ENCODE measurements around the gene GRID1.

GRID1 gene

GRCh38 chr10:86051586-86051985 is 315.0 kb downstream of the GRID1 start:
- ATAC-seq (ENCODE audit: low read depth) (no peak), DNase-seq (ENCODE audit: low spot score) (no peak)
- Histone ChIP-seq H3K4me3 (ENCODE audit: severe bottlenecking) (no peak overlapping the region), H3K36me3 (ENCODE audit: low read depth) (no peaks in the 10 kb centered on the region), H3K9me3 (ENCODE audit: severe bottlenecking) (no peaks in the 10 kb centered on the region), H3K27ac (ENCODE audit: poor library complexity, severe bottlenecking) (no peak overlapping the region), H3K4me1 (ENCODE audit: insufficient read depth, poor library complexity, severe bottlenecking) (no peaks in the 10 kb centered on the region), H3K27me3 (ENCODE audit: insufficient read depth, poor library complexity, severe bottlenecking) (no peaks in the 10 kb centered on the region)
- TF ChIP-seq CTCF (IDR thresholded peaks at IDR 0.05; ENCODE audit: poor library complexity, severe bottlenecking) = no peak

- Histone ChIP-seq H3K27ac (ENCODE audit: poor library complexity, severe bottlenecking) (no peak overlapping the region), H3K9me3 (ENCODE audit: severe bottlenecking) (no peaks in the 10 kb centered on the region)
Measured at GRCh38 chr10:86049442-86049841, 317.2 kb downstream of the GRID1 start.

GRCh38 chr10:86048973-86049372 is 317.6 kb downstream of the GRID1 start:
- Histone ChIP-seq H3K4me3 (ENCODE audit: severe bottlenecking) (no peak overlapping the region), H3K36me3 (ENCODE audit: low read depth) (no peaks in the 10 kb centered on the region), H3K4me1 (ENCODE audit: insufficient read depth, poor library complexity, severe bottlenecking) (no peaks in the 10 kb centered on the region), H3K27ac (ENCODE audit: poor library complexity, severe bottlenecking) (no peak overlapping the region), H3K27me3 (ENCODE audit: insufficient read depth, poor library complexity, severe bottlenecking) (no peaks in the 10 kb centered on the region), H3K9me3 (ENCODE audit: severe bottlenecking) (no peaks in the 10 kb centered on the region)
- TF ChIP-seq CTCF (IDR thresholded peaks at IDR 0.05; ENCODE audit: poor library complexity, severe bottlenecking) = no peak
- no peak for DNase-seq (ENCODE audit: low spot score)
- ATAC-seq (ENCODE audit: low read depth) = no peak

More at GRCh38 chr10:86049442-86049841, 317.2 kb downstream of the GRID1 start:
- Histone ChIP-seq H3K4me3 (ENCODE audit: severe bottlenecking) (no peak overlapping the region), H3K36me3 (ENCODE audit: low read depth) (no peaks in the 10 kb centered on the region), H3K4me1 (ENCODE audit: insufficient read depth, poor library complexity, severe bottlenecking) (no peaks in the 10 kb centered on the region), H3K27me3 (ENCODE audit: insufficient read depth, poor library complexity, severe bottlenecking) (no peaks in the 10 kb centered on the region)
- ATAC-seq (ENCODE audit: low read depth) (no peak), DNase-seq (ENCODE audit: low spot score) (no peak)
- no peak for TF ChIP-seq CTCF (IDR thresholded peaks at IDR 0.05; ENCODE audit: poor library complexity, severe bottlenecking)

DNA sequence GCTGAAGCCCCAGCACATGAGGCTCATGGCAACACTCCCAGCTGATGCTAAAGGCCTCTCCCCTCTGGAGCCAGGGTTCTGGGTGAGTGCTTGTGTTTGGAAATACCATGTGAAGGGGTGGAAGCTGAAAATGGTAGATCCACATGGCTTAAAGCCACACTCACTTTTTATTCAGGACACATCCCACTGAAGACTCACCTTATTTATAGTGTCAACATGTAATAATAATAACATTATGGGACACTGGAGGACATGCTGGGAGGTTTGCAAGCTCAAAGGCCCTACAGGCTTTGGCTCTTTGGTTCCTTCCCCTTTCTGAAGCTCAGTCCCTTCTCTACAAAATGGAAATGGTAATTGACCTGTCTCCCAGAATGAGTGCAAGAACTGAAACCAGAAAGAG is 318.0 kb downstream of the GRID1 start:
- ATAC-seq (ENCODE audit: low read depth) (no peak), DNase-seq (ENCODE audit: low spot score) (no peak)
- no peaks in the 10 kb centered on the region for H3K4me1 ChIP-seq (ENCODE audit: insufficient read depth, poor library complexity, severe bottlenecking)
- no peak overlapping the region for H3K27ac ChIP-seq (ENCODE audit: poor library complexity, severe bottlenecking)
- H3K27me3 ChIP-seq (ENCODE audit: insufficient read depth, poor library complexity, severe bottlenecking) = no peaks in the 10 kb centered on the region
- H3K4me3 ChIP-seq (ENCODE audit: severe bottlenecking) = no peak overlapping the region
- no peak for TF ChIP-seq CTCF (IDR thresholded peaks at IDR 0.05; ENCODE audit: poor library complexity, severe bottlenecking)
- H3K9me3 ChIP-seq (ENCODE audit: severe bottlenecking) = no peaks in the 10 kb centered on the region
- no peaks in the 10 kb centered on the region for H3K36me3 ChIP-seq (ENCODE audit: low read depth)

DNA sequence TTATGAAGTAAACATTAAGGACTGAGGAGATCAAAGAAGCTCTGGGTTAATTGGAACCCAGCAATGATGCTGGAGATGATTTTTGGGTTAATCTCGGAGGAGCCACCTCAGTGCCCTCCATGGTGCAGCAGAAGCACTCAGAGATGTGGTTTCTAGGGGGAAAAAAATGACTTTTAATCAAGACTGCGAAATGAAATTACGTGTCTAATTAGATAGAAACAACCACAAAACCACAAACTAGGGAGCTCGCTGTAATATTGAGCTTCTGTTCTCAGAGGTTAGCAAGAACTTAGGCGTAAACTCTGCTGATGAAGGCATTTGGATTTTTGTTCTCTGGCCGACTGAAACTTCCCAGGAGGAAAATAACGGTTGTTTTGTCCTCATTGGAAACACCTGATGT is 319.0 kb downstream of the GRID1 start:
- DNase-seq (ENCODE audit: low spot score) = no peak
- no peak overlapping the region for H3K27ac ChIP-seq (ENCODE audit: poor library complexity, severe bottlenecking)
- no peaks in the 10 kb centered on the region for H3K4me1 ChIP-seq (ENCODE audit: insufficient read depth, poor library complexity, severe bottlenecking)
- H3K36me3 ChIP-seq (ENCODE audit: low read depth) = no peaks in the 10 kb centered on the region
- ATAC-seq (ENCODE audit: low read depth) = no peak
- no peaks in the 10 kb centered on the region for H3K27me3 ChIP-seq (ENCODE audit: insufficient read depth, poor library complexity, severe bottlenecking)
- H3K9me3 ChIP-seq (ENCODE audit: severe bottlenecking) = no peaks in the 10 kb centered on the region
- H3K4me3 ChIP-seq (ENCODE audit: severe bottlenecking) = no peak overlapping the region
- no peak for TF ChIP-seq CTCF (IDR thresholded peaks at IDR 0.05; ENCODE audit: poor library complexity, severe bottlenecking)
